ENCODE data around the gene CLVS2.

DNA sequence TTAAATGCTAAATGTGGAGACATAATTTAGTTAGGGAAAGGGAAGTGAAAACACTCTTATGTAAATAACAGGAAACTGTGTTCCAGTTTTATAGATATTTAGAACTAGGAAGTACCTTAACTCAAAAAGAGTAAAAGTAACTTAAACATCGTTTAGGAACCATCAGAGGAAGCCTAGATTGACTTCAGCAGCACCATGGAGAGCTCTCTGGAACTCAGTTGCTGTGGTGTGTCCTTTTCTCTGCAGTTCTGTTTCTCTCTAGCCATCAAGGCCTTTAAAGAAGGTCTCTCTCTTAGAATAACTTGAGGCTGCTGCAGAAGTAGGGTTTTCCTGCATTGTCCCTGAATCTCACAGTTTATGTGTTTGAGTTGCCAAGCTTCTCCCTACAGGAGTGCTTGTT, 26.9 kb downstream of the CLVS2 start:
- TF ChIP-seq, protein P1, sequence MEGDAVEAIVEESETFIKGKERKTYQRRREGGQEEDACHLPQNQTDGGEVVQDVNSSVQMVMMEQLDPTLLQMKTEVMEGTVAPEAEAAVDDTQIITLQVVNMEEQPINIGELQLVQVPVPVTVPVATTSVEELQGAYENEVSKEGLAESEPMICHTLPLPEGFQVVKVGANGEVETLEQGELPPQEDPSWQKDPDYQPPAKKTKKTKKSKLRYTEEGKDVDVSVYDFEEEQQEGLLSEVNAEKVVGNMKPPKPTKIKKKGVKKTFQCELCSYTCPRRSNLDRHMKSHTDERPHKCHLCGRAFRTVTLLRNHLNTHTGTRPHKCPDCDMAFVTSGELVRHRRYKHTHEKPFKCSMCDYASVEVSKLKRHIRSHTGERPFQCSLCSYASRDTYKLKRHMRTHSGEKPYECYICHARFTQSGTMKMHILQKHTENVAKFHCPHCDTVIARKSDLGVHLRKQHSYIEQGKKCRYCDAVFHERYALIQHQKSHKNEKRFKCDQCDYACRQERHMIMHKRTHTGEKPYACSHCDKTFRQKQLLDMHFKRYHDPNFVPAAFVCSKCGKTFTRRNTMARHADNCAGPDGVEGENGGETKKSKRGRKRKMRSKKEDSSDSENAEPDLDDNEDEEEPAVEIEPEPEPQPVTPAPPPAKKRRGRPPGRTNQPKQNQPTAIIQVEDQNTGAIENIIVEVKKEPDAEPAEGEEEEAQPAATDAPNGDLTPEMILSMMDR (IDR thresholded peaks at IDR 0.05) = no peak
- no peak for TF ChIP-seq POLR2A (IDR thresholded peaks at IDR 0.05)

Measured in lower leg skin (tissue), 3 donors.